Measurements from ENCODE around the gene UBR1.
A peak's percentile ranks its signal among the peaks of the same experiment; 100 is the strongest.
"Not testable (repeated sequence)": the region's sequence is repeated elsewhere in the genome, so short reads cannot be mapped to it uniquely, and the experiment has no call there.

Gene UBR1

GRCh38 chr15:42971830-42972229 is 134.0 kb downstream of the UBR1 start:
- no peak for DNase-seq (ENCODE audit: low spot score)

- DNase-seq (ENCODE audit: low spot score) = no peak
These were observed 141.4 kb downstream of the UBR1 start for GRCh38 chr15:42964476-42964875.

GRCh38 chr15:42955518-42955917 is 150.3 kb downstream of the UBR1 start:
- DNase-seq (ENCODE audit: low spot score) = no peak

- DNase-seq (ENCODE audit: low spot score) = no peak
These were observed 151.5 kb downstream of the UBR1 start for GRCh38 chr15:42954291-42954690.

GRCh38 chr15:42948898-42949297 is 156.9 kb downstream of the UBR1 start:
- DNase-seq (ENCODE audit: low spot score) = not testable (repeated sequence)

- DNase-seq (ENCODE audit: low spot score) = no peak
These were observed 165.3 kb downstream of the UBR1 start for GRCh38 chr15:42940527-42940926.

GRCh38 chr15:42939841-42940240 is 166.0 kb downstream of the UBR1 start:
- no peak for DNase-seq (ENCODE audit: low spot score)

- no peak for DNase-seq (ENCODE audit: low spot score)
These were observed 168.7 kb downstream of the UBR1 start for GRCh38 chr15:42937143-42937542.

- no peak for DNase-seq (ENCODE audit: low spot score)
These were observed 171.8 kb downstream of the UBR1 start for GRCh38 chr15:42933886-42934667.

GRCh38 chr15:42932833-42933515 is 172.9 kb downstream of the UBR1 start:
- DNase-seq (ENCODE audit: low spot score) = no peak

- DNase-seq (ENCODE audit: low spot score) = no peak
These were observed 173.9 kb downstream of the UBR1 start for GRCh38 chr15:42931702-42932486.

- DNase-seq (ENCODE audit: low spot score) = no peak
These were observed 176.5 kb downstream of the UBR1 start for GRCh38 chr15:42929306-42929848.

- DNase-seq (ENCODE audit: low spot score) = peak; percentile 55
These were observed 184.5 kb downstream of the UBR1 start for GRCh38 chr15:42921342-42921731.

GRCh38 chr15:42920519-42921341 is 185.1 kb downstream of the UBR1 start, which contains the start of gene TTBK2:
TTBK2 (minus strand) TSS chr15:42920778; CDS start chr15:42878617, 42,161 bp downstream.
- peak; percentile 100 for DNase-seq (ENCODE audit: low spot score)

GRCh38 chr15:42919799-42920518 is 185.9 kb downstream of the UBR1 start:
- peak; percentile 55 for DNase-seq (ENCODE audit: low spot score)

GRCh38 chr15:42919308-42919707 is 186.5 kb downstream of the UBR1 start:
- no peak for DNase-seq (ENCODE audit: low spot score)

- no peak for DNase-seq (ENCODE audit: low spot score)
These were observed 187.8 kb downstream of the UBR1 start for GRCh38 chr15:42918047-42918446.

GRCh38 chr15:42915654-42916315 is 190.1 kb downstream of the UBR1 start:
- no peak for DNase-seq (ENCODE audit: low spot score)

- DNase-seq (ENCODE audit: low spot score) = no peak
These were observed 190.9 kb downstream of the UBR1 start for GRCh38 chr15:42914728-42915497.
